ENCODE data around the gene PGAM5. TPM values are rescaled to one million over a fixed set of nuclear protein-coding genes. Genes with fewer than 3 reads are reported as not detected.
A peak's percentile ranks its signal among the peaks of the same experiment; 100 is the strongest.

Gene PGAM5
- total and polyA plus RNA-seq, 2 of the 13 experiments (the other 11 are each of a cell fraction or from before 2014, with no cell fraction given), result 18.0 to 77.9 TPM

DNA sequence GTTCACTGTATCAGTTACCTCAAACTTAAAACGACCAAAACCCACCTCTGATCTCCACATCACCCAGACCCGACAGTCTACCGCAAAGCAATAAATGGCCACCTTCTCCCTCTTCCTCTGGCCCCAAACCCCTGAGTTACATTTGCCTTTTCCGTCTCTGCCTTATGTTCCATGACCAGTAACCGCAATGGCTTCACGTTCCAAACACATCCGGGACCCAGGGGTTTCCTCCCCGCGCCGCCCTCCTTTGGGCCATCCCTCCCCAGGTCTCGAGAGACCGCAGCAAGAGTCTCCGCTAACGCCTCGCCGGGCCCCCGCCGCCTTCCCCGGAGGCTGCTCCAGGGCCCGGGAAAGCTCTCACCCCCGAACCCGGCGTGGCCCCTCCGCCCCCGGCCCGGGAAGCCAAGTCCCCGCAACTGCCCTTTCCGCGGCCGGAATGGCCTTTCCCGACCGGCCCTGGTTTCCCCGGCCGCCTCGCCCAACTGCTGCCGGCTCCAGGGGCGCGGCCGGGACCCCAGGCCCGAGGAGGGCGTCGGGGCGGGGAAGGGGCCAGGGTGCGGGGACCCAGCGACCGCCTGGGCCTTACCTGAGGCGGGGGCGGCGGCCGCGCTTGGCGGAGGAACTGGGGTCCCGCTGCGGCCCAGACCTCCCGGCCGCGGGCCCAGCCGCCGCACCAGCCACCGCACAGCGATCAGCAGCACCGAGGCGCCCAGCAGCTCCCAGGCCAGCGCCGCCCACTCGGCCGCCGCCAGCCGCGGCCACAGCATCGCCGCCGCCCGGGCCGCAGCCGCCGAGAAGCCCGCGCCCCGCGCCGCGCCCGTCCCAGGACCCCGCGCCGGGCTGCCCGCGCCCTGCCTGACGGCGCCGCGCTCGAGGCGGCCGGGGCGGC lies 50.6 kb downstream of the PGAM5 start, which contains the start of gene ANKLE2 (continued):
- TF ChIP-seq ZNF142 (CRISPR knock-in tag; IDR thresholded peaks at IDR 0.05), result no peak
- TF ChIP-seq MYC (CRISPR knock-in tag; IDR thresholded peaks at IDR 0.05; ENCODE audit: borderline replicate concordance), result peak; percentile 15; the same call in 1 of the 2 replicates
- TF ChIP-seq ARID4A (CRISPR knock-in tag; IDR thresholded peaks at IDR 0.05; ENCODE audit: borderline replicate concordance), result peak; percentile 8; the same call in 1 of the 2 replicates
- no peak for TF ChIP-seq MXI1 (IDR thresholded peaks at IDR 0.05; ENCODE audit: borderline replicate concordance, low read depth, low read length)
- TF ChIP-seq CHD2 (IDR thresholded peaks at IDR 0.05; ENCODE audit: low read depth, low read length), result peak; percentile 59; the same call in 1 of the 2 replicates
